ENCODE results near the gene GABBR2.

The GABBR2 gene

GRCh38 chr9:98416294-98417248, 292.2 kb downstream of the GABBR2 start:
- TF ChIP-seq GATA3 (IDR thresholded peaks at IDR 0.05; ENCODE audit: low read depth, low read length) (no peak), GATA2 (IDR thresholded peaks at IDR 0.05; ENCODE audit: low read depth, low read length) (no peak)

GRCh38 chr9:98415782-98416181, 293.0 kb downstream of the GABBR2 start:
- TF ChIP-seq GATA2 (IDR thresholded peaks at IDR 0.05; ENCODE audit: low read depth, low read length) = no peak
- no peak for TF ChIP-seq GATA3 (IDR thresholded peaks at IDR 0.05; ENCODE audit: low read depth, low read length)

- TF ChIP-seq GATA2 (IDR thresholded peaks at IDR 0.05; ENCODE audit: low read depth, low read length) (no peak), GATA3 (IDR thresholded peaks at IDR 0.05; ENCODE audit: low read depth, low read length) (no peak)
Observed at GRCh38 chr9:98413084-98413483, 295.7 kb downstream of the GABBR2 start.

GRCh38 chr9:98412101-98412842, 296.5 kb downstream of the GABBR2 start:
- TF ChIP-seq GATA3 (IDR thresholded peaks at IDR 0.05; ENCODE audit: low read depth, low read length) = no peak
- TF ChIP-seq GATA2 (IDR thresholded peaks at IDR 0.05; ENCODE audit: low read depth, low read length) = no peak

GRCh38 chr9:98410185-98410697, 298.5 kb downstream of the GABBR2 start:
- TF ChIP-seq GATA3 (IDR thresholded peaks at IDR 0.05; ENCODE audit: low read depth, low read length) (no peak), GATA2 (IDR thresholded peaks at IDR 0.05; ENCODE audit: low read depth, low read length) (0 out of 2 replicates have a peak, but pooled peaks have one; percentile 23)

GRCh38 chr9:98409719-98410118, 299.0 kb downstream of the GABBR2 start:
- no peak for TF ChIP-seq GATA2 (IDR thresholded peaks at IDR 0.05; ENCODE audit: low read depth, low read length)
- TF ChIP-seq GATA3 (IDR thresholded peaks at IDR 0.05; ENCODE audit: low read depth, low read length) = no peak

- TF ChIP-seq GATA2 (IDR thresholded peaks at IDR 0.05; ENCODE audit: low read depth, low read length) (peak; percentile 30; the same call in 1 of the 2 replicates), GATA3 (IDR thresholded peaks at IDR 0.05; ENCODE audit: low read depth, low read length) (no peak)
Observed at GRCh38 chr9:98406469-98406868, 302.3 kb downstream of the GABBR2 start.

- TF ChIP-seq GATA2 (IDR thresholded peaks at IDR 0.05; ENCODE audit: low read depth, low read length) (no peak), GATA3 (IDR thresholded peaks at IDR 0.05; ENCODE audit: low read depth, low read length) (no peak)
Observed at GRCh38 chr9:98404237-98404636, 304.5 kb downstream of the GABBR2 start.

- TF ChIP-seq GATA2 (IDR thresholded peaks at IDR 0.05; ENCODE audit: low read depth, low read length) (no peak), GATA3 (IDR thresholded peaks at IDR 0.05; ENCODE audit: low read depth, low read length) (no peak)
Observed at GRCh38 chr9:98403715-98404114, 305.0 kb downstream of the GABBR2 start.

- TF ChIP-seq GATA2 (IDR thresholded peaks at IDR 0.05; ENCODE audit: low read depth, low read length) = no peak
- TF ChIP-seq GATA3 (IDR thresholded peaks at IDR 0.05; ENCODE audit: low read depth, low read length) = no peak
Observed at GRCh38 chr9:98402019-98402840, 306.5 kb downstream of the GABBR2 start.

- TF ChIP-seq GATA3 (IDR thresholded peaks at IDR 0.05; ENCODE audit: low read depth, low read length) (no peak), GATA2 (IDR thresholded peaks at IDR 0.05; ENCODE audit: low read depth, low read length) (no peak)
Observed at GRCh38 chr9:98401140-98402018, 307.4 kb downstream of the GABBR2 start.

- TF ChIP-seq GATA2 (IDR thresholded peaks at IDR 0.05; ENCODE audit: low read depth, low read length) (no peak), GATA3 (IDR thresholded peaks at IDR 0.05; ENCODE audit: low read depth, low read length) (no peak)
Observed at GRCh38 chr9:98399950-98400683, 308.6 kb downstream of the GABBR2 start.
